ENCODE measurements around the gene WFDC1. TPM values are rescaled to one million over a fixed set of nuclear protein-coding genes. Genes with fewer than 3 reads are reported as not detected.

Gene WFDC1
- total RNA-seq, 1 donor from 2014 or later = not detected

DNA sequence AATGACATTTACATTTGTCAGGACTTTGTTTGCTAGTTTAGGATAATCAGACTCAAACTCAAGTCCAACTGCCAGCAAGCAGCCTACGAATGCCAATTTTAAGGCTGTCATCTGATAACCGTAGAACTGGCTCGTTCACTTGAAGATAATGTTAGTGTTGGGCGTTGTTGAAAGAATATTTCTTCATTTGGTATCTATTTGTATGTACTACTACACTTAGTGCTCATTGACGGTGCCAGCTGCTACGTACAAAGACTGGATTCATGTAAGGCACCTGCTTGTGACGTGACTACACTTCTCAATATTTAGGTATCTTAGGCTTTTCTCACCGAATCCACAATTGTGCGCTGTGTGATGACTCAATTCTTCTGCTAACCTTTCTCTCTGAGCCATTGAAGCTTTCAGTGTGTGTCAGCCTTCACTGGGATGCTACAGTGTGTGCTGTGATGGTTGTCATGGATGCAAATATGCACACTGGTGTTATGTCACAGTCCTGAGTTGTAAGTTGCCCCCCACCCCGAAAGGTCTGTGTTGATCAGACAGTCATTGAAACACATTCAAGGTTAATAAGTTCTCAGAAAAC lies 79.3 kb downstream of the WFDC1 start:
- TF ChIP-seq EZH2phosphoT487 (IDR thresholded peaks at IDR 0.05) = no peak
- no peak for TF ChIP-seq EZH2 (IDR thresholded peaks at IDR 0.05)
- TF ChIP-seq, protein P1, sequence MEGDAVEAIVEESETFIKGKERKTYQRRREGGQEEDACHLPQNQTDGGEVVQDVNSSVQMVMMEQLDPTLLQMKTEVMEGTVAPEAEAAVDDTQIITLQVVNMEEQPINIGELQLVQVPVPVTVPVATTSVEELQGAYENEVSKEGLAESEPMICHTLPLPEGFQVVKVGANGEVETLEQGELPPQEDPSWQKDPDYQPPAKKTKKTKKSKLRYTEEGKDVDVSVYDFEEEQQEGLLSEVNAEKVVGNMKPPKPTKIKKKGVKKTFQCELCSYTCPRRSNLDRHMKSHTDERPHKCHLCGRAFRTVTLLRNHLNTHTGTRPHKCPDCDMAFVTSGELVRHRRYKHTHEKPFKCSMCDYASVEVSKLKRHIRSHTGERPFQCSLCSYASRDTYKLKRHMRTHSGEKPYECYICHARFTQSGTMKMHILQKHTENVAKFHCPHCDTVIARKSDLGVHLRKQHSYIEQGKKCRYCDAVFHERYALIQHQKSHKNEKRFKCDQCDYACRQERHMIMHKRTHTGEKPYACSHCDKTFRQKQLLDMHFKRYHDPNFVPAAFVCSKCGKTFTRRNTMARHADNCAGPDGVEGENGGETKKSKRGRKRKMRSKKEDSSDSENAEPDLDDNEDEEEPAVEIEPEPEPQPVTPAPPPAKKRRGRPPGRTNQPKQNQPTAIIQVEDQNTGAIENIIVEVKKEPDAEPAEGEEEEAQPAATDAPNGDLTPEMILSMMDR (IDR thresholded peaks at IDR 0.05) = no peak
- no peaks in the 10 kb centered on the region for H3K9me3 Mint-ChIP-seq
- peaks cover 27% of the 10 kb centered on the region for H3K27me3 Mint-ChIP-seq (ENCODE audit: insufficient read depth, low read depth)
- Histone ChIP-seq H3K27ac (no peak overlapping the region), H3K4me3 (no peak overlapping the region), H3K9ac (no peak overlapping the region), H3K4me2 (no peak overlapping the region), H3F3A (ENCODE audit: low read depth) (peaks cover 11% of the 10 kb centered on the region), H2AFZ (replicated peaks) (no peak overlapping the region), H3K79me2 (ENCODE audit: low read depth) (no peaks in the 10 kb centered on the region), H3K27me3 (peaks cover 28% of the 10 kb centered on the region), H4K20me1 (ENCODE audit: low read depth) (no peaks in the 10 kb centered on the region), H3K4me1 (peaks cover 3% of the 10 kb centered on the region), H3K9me3 (ENCODE audit: low read depth) (no peaks in the 10 kb centered on the region), H3K36me3 (no peaks in the 10 kb centered on the region)
- H3K27ac Mint-ChIP-seq = no peak overlapping the region
- H3K4me1 Mint-ChIP-seq = peaks cover 16% of the 10 kb centered on the region
- H3K36me3 Mint-ChIP-seq = no peaks in the 10 kb centered on the region
- no peak for DNase-seq (ENCODE audit: low spot score)
- no peak overlapping the region for H3K4me3 Mint-ChIP-seq

DNA sequence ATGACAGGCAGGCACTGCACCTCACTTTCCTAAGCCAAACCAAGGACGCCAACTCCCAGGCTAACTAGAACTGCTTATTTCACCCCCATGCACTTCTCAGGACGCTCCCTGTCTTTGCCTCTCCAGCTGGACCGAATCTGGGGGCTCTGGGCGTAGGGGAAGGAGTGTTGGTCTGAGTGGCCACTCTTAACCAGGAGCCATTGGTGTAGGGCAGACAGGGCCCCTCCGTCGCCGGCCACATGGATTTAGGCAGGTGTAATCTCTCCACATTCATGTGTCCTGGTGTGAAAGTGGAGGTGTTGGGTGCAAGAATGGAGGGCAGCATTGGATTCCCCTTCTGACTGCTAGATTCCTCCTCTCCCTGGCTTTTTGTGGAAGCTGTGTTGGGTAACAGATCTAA lies 83.4 kb downstream of the WFDC1 start:
- Histone ChIP-seq H3K27me3 (no peaks in the 10 kb centered on the region), H3K4me1 (peaks cover 4% of the 10 kb centered on the region), H3F3A (ENCODE audit: low read depth) (no peaks in the 10 kb centered on the region), H3K79me2 (ENCODE audit: low read depth) (no peaks in the 10 kb centered on the region), H2AFZ (replicated peaks) (no peak overlapping the region), H4K20me1 (ENCODE audit: low read depth) (no peaks in the 10 kb centered on the region), H3K9ac (no peak overlapping the region), H3K36me3 (no peaks in the 10 kb centered on the region), H3K27ac (no peak overlapping the region), H3K4me3 (no peak overlapping the region), H3K9me3 (ENCODE audit: low read depth) (no peaks in the 10 kb centered on the region), H3K4me2 (no peak overlapping the region)
- H3K27me3 Mint-ChIP-seq (ENCODE audit: insufficient read depth, low read depth) = peaks cover 19% of the 10 kb centered on the region
- H3K36me3 Mint-ChIP-seq = no peaks in the 10 kb centered on the region
- H3K9me3 Mint-ChIP-seq = no peaks in the 10 kb centered on the region
- no peak for DNase-seq (ENCODE audit: low spot score)
- H3K4me1 Mint-ChIP-seq = peaks cover 15% of the 10 kb centered on the region
- no peak for TF ChIP-seq EZH2phosphoT487 (IDR thresholded peaks at IDR 0.05)
- no peak for TF ChIP-seq EZH2 (IDR thresholded peaks at IDR 0.05)
- TF ChIP-seq, protein P1 (IDR thresholded peaks at IDR 0.05) = no peak
- H3K27ac Mint-ChIP-seq = no peak overlapping the region
- H3K4me3 Mint-ChIP-seq = no peak overlapping the region

DNA sequence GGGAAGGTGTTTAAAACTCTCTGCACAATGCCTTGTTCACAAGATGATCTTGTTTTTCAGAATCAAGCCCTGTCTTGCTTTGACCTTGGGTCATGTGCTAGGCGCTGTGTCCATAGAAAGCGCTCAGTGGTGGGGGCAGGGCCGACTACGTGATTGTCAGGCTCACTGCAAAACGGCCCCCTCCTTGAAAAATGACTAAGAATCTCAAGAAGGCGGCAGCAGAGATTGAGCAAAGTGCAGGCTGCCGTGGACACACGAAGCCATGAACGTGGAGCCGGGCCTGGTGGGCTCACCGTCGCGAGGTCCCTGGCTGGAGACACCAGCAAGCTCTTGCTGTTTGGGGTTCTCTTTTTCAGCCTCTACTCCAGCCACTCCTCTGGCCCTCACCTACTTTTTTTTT lies 83.9 kb downstream of the WFDC1 start:
- no peaks in the 10 kb centered on the region for H3K36me3 Mint-ChIP-seq
- peaks cover 15% of the 10 kb centered on the region for H3K27me3 Mint-ChIP-seq (ENCODE audit: insufficient read depth, low read depth)
- H3F3A ChIP-seq (ENCODE audit: low read depth) = no peaks in the 10 kb centered on the region
- H3K9me3 ChIP-seq (ENCODE audit: low read depth) = no peaks in the 10 kb centered on the region
- H2AFZ ChIP-seq (replicated peaks) = no peak overlapping the region
- no peak for TF ChIP-seq EZH2phosphoT487 (IDR thresholded peaks at IDR 0.05)
- no peak for TF ChIP-seq EZH2 (IDR thresholded peaks at IDR 0.05)
- TF ChIP-seq, protein P1 (IDR thresholded peaks at IDR 0.05) = no peak
- H3K79me2 ChIP-seq (ENCODE audit: low read depth) = no peaks in the 10 kb centered on the region
- H3K9ac ChIP-seq = no peak overlapping the region
- no peak overlapping the region for H3K4me3 Mint-ChIP-seq
- H3K27me3 ChIP-seq = no peaks in the 10 kb centered on the region
- H3K36me3 ChIP-seq = no peaks in the 10 kb centered on the region
- H3K4me2 ChIP-seq = no peak overlapping the region
- H3K4me1 ChIP-seq = peaks cover 4% of the 10 kb centered on the region
- H4K20me1 ChIP-seq (ENCODE audit: low read depth) = no peaks in the 10 kb centered on the region
- no peak for DNase-seq (ENCODE audit: low spot score)
- H3K9me3 Mint-ChIP-seq = no peaks in the 10 kb centered on the region
- no peak overlapping the region for H3K4me3 ChIP-seq
- H3K4me1 Mint-ChIP-seq = peaks cover 15% of the 10 kb centered on the region
- no peak overlapping the region for H3K27ac Mint-ChIP-seq
- no peak overlapping the region for H3K27ac ChIP-seq

Measured in neural progenitor cell (in vitro differentiated cells).